ES-I3 (cell line): Measurements from ENCODE around the gene TPD52L1.

Source experiments
- H3K36me3 ChIP-seq: 2 replicates; pipeline ENCODE4 v1.6.1; 2013; ENCODE audit warnings: mild to moderate bottlenecking, low read length, control low read depth, moderate library complexity; ENCODE audit not compliant: insufficient read depth
- H3K4me1 ChIP-seq: 2 replicates; pipeline ENCODE4 v1.6.1; 2013; ENCODE audit warnings: mild to moderate bottlenecking, control low read depth, low read length; ENCODE audit not compliant: insufficient read depth
- H3K9ac ChIP-seq: 2 replicates; pipeline ENCODE4 v1.6.1; 2013; ENCODE audit warnings: low read depth, mild to moderate bottlenecking, low read length, moderate library complexity
- H3K9me3 ChIP-seq: 2 replicates; pipeline ENCODE4 v1.6.1; 2013; ENCODE audit warnings: mild to moderate bottlenecking, low read length, moderate library complexity; ENCODE audit not compliant: control insufficient read depth, insufficient read depth

The TPD52L1 gene

GRCh38 chr6:125198398-125198937 is 44.9 kb downstream of the TPD52L1 start:
- no peaks in the 10 kb centered on the region for H3K9me3 ChIP-seq
- H3K36me3 ChIP-seq = no peaks in the 10 kb centered on the region
- no peak overlapping the region for H3K9ac ChIP-seq
- H3K4me1 ChIP-seq = peaks cover 11% of the 10 kb centered on the region; the same call in 1 of the 2 replicates

- H3K4me1 ChIP-seq = peaks cover 17% of the 10 kb centered on the region; the same call in 1 of the 2 replicates
- H3K9me3 ChIP-seq = no peaks in the 10 kb centered on the region
- no peaks in the 10 kb centered on the region for H3K36me3 ChIP-seq
- no peak overlapping the region for H3K9ac ChIP-seq
These were observed 47.4 kb downstream of the TPD52L1 start for GRCh38 chr6:125200941-125201340.

GRCh38 chr6:125201961-125202729 is 48.6 kb downstream of the TPD52L1 start:
- Histone ChIP-seq H3K9ac (no peak overlapping the region), H3K36me3 (no peaks in the 10 kb centered on the region), H3K4me1 (peaks cover 17% of the 10 kb centered on the region; the same call in 1 of the 2 replicates), H3K9me3 (no peaks in the 10 kb centered on the region)

- Histone ChIP-seq H3K36me3 (no peaks in the 10 kb centered on the region), H3K9ac (no peak overlapping the region), H3K9me3 (no peaks in the 10 kb centered on the region), H3K4me1 (peaks cover 13% of the 10 kb centered on the region; the same call in 1 of the 2 replicates)
These were observed 49.8 kb downstream of the TPD52L1 start for GRCh38 chr6:125203395-125203794.

GRCh38 chr6:125205931-125206330 is 52.4 kb downstream of the TPD52L1 start:
- Histone ChIP-seq H3K4me1 (peaks cover 13% of the 10 kb centered on the region; the same call in 1 of the 2 replicates), H3K9ac (no peak overlapping the region), H3K9me3 (no peaks in the 10 kb centered on the region), H3K36me3 (no peaks in the 10 kb centered on the region)

GRCh38 chr6:125206389-125206788 is 52.8 kb downstream of the TPD52L1 start:
- Histone ChIP-seq H3K9me3 (no peaks in the 10 kb centered on the region), H3K36me3 (no peaks in the 10 kb centered on the region), H3K9ac (no peak overlapping the region), H3K4me1 (peaks cover 13% of the 10 kb centered on the region; the same call in 1 of the 2 replicates)

GRCh38 chr6:125207956-125208355 is 54.4 kb downstream of the TPD52L1 start:
- no peak overlapping the region for H3K9ac ChIP-seq
- H3K9me3 ChIP-seq = no peaks in the 10 kb centered on the region
- H3K36me3 ChIP-seq = no peaks in the 10 kb centered on the region
- H3K4me1 ChIP-seq = peaks cover 11% of the 10 kb centered on the region; the same call in 1 of the 2 replicates

GRCh38 chr6:125208625-125209249 is 55.2 kb downstream of the TPD52L1 start:
- Histone ChIP-seq H3K9ac (no peak overlapping the region), H3K9me3 (no peaks in the 10 kb centered on the region), H3K4me1 (peaks cover 3% of the 10 kb centered on the region; the same call in 1 of the 2 replicates), H3K36me3 (no peaks in the 10 kb centered on the region)

GRCh38 chr6:125210667-125211066 is 57.1 kb downstream of the TPD52L1 start:
- Histone ChIP-seq H3K4me1 (no peaks in the 10 kb centered on the region), H3K9ac (no peak overlapping the region), H3K9me3 (no peaks in the 10 kb centered on the region), H3K36me3 (no peaks in the 10 kb centered on the region)

- Histone ChIP-seq H3K9ac (no peak overlapping the region), H3K9me3 (no peaks in the 10 kb centered on the region), H3K4me1 (no peaks in the 10 kb centered on the region), H3K36me3 (no peaks in the 10 kb centered on the region)
These were observed 57.8 kb downstream of the TPD52L1 start for GRCh38 chr6:125211352-125211751.

GRCh38 chr6:125212377-125212776 is 58.8 kb downstream of the TPD52L1 start:
- Histone ChIP-seq H3K36me3 (no peaks in the 10 kb centered on the region), H3K4me1 (no peaks in the 10 kb centered on the region), H3K9me3 (no peaks in the 10 kb centered on the region), H3K9ac (no peak overlapping the region)

GRCh38 chr6:125213939-125214338 is 60.4 kb downstream of the TPD52L1 start:
- Histone ChIP-seq H3K9ac (no peak overlapping the region), H3K9me3 (no peaks in the 10 kb centered on the region), H3K4me1 (no peaks in the 10 kb centered on the region), H3K36me3 (no peaks in the 10 kb centered on the region)

GRCh38 chr6:125215252-125215819 is 61.8 kb downstream of the TPD52L1 start:
- Histone ChIP-seq H3K36me3 (no peaks in the 10 kb centered on the region), H3K4me1 (no peaks in the 10 kb centered on the region), H3K9ac (no peak overlapping the region), H3K9me3 (no peaks in the 10 kb centered on the region)

- H3K4me1 ChIP-seq = no peaks in the 10 kb centered on the region
- no peaks in the 10 kb centered on the region for H3K9me3 ChIP-seq
- H3K9ac ChIP-seq = no peak overlapping the region
- no peaks in the 10 kb centered on the region for H3K36me3 ChIP-seq
These were observed 62.4 kb downstream of the TPD52L1 start for GRCh38 chr6:125216015-125216414.
